HepG2 (cell line): ENCODE results near the gene NDUFS2. TPM values are rescaled to one million over a fixed set of nuclear protein-coding genes. Genes with fewer than 3 reads are reported as not detected.

Experiments
- ESRRA ChIP-seq: sonication (generic); formaldehyde crosslinking; IDR thresholded peaks from 2 replicates; pipeline ENCODE4 v1.5.1; 2020; ENCODE audit warnings: mild to moderate bottlenecking, low read depth, missing genetic modification reagents
- HNRNPL ChIP-seq: fragments of 200-400 bp; formaldehyde crosslinking; IDR thresholded peaks from 2 replicates; pipeline ENCODE4 v1.6.1; 2017; ENCODE audit warnings: mild to moderate bottlenecking, low read depth, low read length
- LBX2 ChIP-seq: sonication (generic); formaldehyde crosslinking; IDR thresholded peaks from 2 replicates; pipeline ENCODE4 v1.5.0; 2020; ENCODE audit warnings: missing genetic modification reagents, mild to moderate bottlenecking, borderline replicate concordance
- NRL ChIP-seq: sonication (generic); formaldehyde crosslinking; IDR thresholded peaks from 2 replicates; pipeline ENCODE4 v1.5.0; 2020; ENCODE audit warnings: missing genetic modification reagents, mild to moderate bottlenecking, moderate library complexity, borderline replicate concordance
- PLSCR1 ChIP-seq: sonication (generic); formaldehyde crosslinking; IDR thresholded peaks from 2 replicates; pipeline ENCODE4 v1.5.0; 2020; ENCODE audit warnings: missing genetic modification reagents, mild to moderate bottlenecking, borderline replicate concordance
- TBP ChIP-seq: sonication (generic); formaldehyde crosslinking; IDR thresholded peaks from 2 replicates; pipeline ENCODE4 v1.5.0; 2020; ENCODE audit warnings: missing genetic modification reagents
- TFDP1 ChIP-seq: IDR thresholded peaks from 2 replicates; pipeline ENCODE4 v1.6.1; 2016; ENCODE audit warnings: missing compliant biosample characterization, missing genetic modification reagents, borderline replicate concordance
- TRIM22 ChIP-seq: fragments of 450-650 bp; IDR thresholded peaks from 2 replicates; pipeline ENCODE4 v1.6.1; 2017
- ZFYVE20 ChIP-seq: sonication (generic); formaldehyde crosslinking; IDR thresholded peaks from 2 replicates; pipeline ENCODE4 v1.8.0; 2023; ENCODE audit warnings: low read depth, mild to moderate bottlenecking, moderate library complexity, missing genetic modification reagents, borderline replicate concordance
- ZHX1 ChIP-seq: sonication (generic); formaldehyde crosslinking; IDR thresholded peaks from 2 replicates; pipeline ENCODE4 v1.8.1; 2022; ENCODE audit warnings: low read depth, mild to moderate bottlenecking, missing genetic modification reagents
- ZNF160 ChIP-seq: sonication (generic); formaldehyde crosslinking; IDR thresholded peaks from 2 replicates; pipeline ENCODE4 v1.8.0; 2022; ENCODE audit warnings: mild to moderate bottlenecking, inconsistent platforms, missing genetic modification reagents
- ZNF576 ChIP-seq: sonication (generic); formaldehyde crosslinking; IDR thresholded peaks from 2 replicates; pipeline ENCODE4 v1.4.0; 2020; ENCODE audit warnings: mild to moderate bottlenecking, missing genetic modification reagents
- polyA plus RNA-seq, 8 experiments: library from polyadenylated mRNA; depleted of rRNA in 3 of 8; stranded (reverse) in 7 of 8; unstranded in 1 of 8; fragments of >200 nt; fragmentation: Illumina TruSeq in 4 of 8; extraction: Trizol in 4 of 8; gene quantifications; 2 replicates each; pipeline versions ENCODE4 v1.2.1 to v1.2.3, GENCODE V29; 2011 to 2016; ENCODE audit warnings: low read depth in 4 of 8, missing spikeins in 1 of 8, mixed read lengths in 1 of 8; ENCODE audit not compliant: insufficient read depth in 1 of 8
- total RNA-seq, 5 experiments: library from RNA; depleted of rRNA; stranded (reverse); fragments of >200 nt; fragmentation: Illumina TruSeq; extraction: Trizol; gene quantifications; 2 replicates each; pipeline ENCODE4 v1.2.3, GENCODE V29; 2016; ENCODE audit warnings: low read depth in 1 of 5

The NDUFS2 gene
- total and polyA plus RNA-seq, 2 of the 13 experiments (the other 11 are each of a cell fraction or from before 2014, with no cell fraction given): 89.9 to 118 TPM

- TF ChIP-seq HNRNPL (no peak), ESRRA (no peak), ZFYVE20 (CRISPR knock-in tag) (no peak), NRL (CRISPR knock-in tag) (peak; percentile 55; the same call in 1 of the 2 replicates), TRIM22 (no peak), ZNF160 (CRISPR knock-in tag) (no peak), ZNF576 (CRISPR knock-in tag) (no peak), ZHX1 (CRISPR knock-in tag) (0 out of 2 replicates have a peak, but pooled peaks have one; percentile 46), LBX2 (CRISPR knock-in tag) (no peak), TFDP1 (CRISPR knock-in tag) (peak; percentile 16; the same call in 1 of the 2 replicates), TBP (no peak), PLSCR1 (no peak)
Measured at GRCh38 chr1:161218301-161219077, 16.3 kb downstream of the NDUFS2 start (continued).
